GM19463 (cell line): ENCODE data around the gene KCNQ1.

ENCODE experiments used
- ATAC-seq: cut with Tn5 transposase; IDR thresholded peaks from one replicate; pipeline ENCODE4 v1.9.1; 2021; ENCODE audit warnings: mild to moderate bottlenecking, moderate library complexity; ENCODE audit not compliant: unreplicated experiment

The KCNQ1 gene

DNA sequence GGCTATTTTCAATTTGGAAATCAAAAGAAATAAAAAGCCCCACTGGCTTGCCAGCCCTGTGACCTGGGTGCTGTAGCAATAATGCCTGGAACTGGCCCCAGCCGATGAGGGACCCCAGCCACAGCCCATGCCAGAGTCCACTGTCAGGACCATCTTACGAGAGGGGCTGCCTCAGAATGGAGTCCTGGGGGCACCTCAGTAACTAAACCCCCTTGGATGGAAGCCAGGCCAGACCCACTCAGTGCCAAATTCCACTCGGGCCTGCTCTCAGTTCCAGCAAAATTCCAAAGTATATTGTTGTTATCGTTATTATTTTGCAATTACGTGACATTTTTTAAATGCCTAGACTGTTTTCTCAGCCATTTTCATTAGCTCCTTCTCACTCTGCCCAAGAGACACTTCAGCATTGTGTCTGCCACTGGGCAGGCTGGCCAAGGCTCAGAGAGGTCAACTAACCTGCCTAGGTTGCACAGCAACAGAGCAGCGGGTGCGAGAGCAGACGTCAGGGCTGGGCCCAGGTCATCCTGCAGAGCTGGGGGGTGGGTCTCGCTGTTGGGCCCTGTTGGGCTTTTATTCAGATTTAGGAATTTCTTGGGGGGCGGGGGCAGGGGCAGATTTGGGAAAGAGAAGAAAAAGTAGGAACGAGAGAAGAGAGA lies 421.2 kb downstream of the KCNQ1 start:
- ATAC-seq = no peak

DNA sequence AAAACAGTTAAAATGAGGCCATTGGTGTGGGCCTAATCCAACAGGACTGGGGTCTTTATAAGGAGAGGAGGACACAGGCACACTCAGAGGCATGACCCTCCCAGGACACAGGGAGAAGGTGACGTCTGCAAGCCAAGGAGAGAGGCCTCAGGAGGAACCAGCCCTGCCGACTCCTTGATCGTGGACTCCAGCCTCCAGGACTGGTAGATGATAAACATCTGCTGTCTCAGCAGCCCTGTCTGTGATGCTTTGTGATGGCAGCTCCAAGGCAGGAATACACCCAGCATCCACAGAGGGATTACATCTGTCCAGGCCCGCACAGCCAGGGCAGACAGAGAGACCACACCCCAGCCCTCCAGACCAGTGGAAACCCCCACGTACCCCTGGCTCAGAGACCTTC lies 422.3 kb downstream of the KCNQ1 start:
- ATAC-seq = no peak

- ATAC-seq = no peak
These were observed 423.1 kb downstream of the KCNQ1 start for GRCh38 chr11:2867722-2868505.

DNA sequence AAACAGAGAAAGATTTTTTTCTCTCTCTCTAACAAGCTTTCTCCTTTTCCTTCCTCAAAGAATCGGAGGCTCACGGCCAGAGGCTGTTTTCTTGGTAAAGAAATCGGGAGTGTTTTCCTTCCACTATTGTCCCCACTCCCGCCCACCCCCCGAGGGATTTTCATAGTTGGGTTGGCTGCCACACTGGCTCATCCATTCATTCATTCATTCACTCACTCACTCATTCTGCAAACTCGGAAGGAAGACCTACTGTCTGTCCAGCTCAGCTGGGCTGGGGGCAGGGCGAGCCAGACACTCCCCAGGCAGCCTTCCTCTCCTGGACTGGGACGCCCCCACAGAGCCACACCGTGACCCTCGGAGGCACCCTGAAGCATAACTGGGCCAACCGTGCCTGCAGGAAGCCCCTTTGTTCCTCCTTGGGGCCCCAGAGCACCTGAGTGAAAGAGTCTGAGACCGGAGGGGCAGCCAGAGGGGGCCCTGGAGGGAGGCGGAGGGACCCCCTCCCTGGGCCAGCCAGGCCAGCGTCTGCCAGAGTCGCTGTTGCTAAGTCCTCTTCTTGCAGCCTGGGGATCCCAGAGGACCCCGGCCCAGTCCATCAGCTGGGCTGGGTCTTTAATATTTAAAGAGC lies 423.8 kb downstream of the KCNQ1 start:
- no peak for ATAC-seq

GRCh38 chr11:2869134-2869526 lies 424.3 kb downstream of the KCNQ1 start:
- ATAC-seq = no peak

DNA sequence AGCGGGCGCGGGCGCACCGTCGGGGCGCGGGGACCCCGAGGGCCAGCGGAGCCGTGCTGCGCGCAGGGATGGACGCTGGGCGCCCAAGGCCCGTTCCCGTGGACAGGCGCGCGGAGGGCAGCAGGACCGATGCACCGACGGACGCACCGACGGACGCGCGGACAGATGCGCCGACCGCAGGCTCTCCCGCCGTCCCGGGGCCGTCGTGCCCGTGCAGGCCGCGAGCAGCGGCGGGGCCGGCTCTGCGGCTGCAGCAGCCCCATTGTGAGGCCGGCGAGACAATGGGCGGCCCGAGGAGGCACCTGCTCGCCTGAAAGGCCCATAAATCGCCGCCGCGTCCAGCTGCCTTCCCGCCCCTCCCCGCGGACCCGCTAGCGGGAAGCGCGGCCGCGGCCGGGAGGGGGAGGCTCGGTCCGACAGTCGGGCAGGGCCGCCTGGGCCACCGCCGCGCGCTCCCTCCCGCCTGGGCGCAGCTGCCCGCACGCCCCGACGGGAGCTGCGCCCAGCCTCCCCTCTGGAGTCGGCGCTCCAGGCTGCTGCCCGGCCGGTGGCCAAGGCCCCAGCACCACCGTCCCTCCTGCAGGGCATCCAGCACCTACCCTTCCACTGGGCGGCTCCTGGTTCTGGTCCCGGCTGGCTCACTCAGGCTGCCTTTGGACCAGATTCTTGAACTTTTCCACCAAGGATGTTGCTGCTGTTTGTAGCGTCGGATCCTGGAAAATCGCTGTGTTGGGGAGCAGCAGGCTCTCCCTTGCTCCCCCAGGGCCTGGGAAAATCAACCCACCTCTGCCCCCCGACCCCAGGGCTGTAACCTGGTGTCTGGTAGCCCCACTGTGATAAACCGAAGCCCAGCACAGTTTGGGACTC lies 425.0 kb downstream of the KCNQ1 start:
- no peak for ATAC-seq

DNA sequence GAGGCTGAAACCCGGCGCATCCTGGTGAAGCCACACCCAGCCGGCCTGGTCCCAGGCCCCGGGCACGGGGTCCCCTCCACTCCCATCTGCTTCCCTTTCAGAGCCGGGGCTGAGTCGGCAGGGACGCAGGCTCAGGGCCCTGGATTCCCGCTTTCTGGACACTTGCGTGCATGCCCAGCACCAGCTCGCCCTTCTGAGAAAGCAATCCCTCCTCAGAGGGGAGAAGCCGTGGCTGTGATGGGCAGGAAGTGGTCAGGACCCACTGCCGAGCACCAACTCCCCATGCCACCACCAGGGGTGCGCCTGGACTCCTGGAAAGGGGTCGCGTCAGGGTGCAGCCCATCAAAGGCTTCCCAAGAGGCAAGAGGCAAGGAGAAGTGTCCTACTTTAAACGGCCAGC lies 425.7 kb downstream of the KCNQ1 start:
- ATAC-seq = no peak

DNA sequence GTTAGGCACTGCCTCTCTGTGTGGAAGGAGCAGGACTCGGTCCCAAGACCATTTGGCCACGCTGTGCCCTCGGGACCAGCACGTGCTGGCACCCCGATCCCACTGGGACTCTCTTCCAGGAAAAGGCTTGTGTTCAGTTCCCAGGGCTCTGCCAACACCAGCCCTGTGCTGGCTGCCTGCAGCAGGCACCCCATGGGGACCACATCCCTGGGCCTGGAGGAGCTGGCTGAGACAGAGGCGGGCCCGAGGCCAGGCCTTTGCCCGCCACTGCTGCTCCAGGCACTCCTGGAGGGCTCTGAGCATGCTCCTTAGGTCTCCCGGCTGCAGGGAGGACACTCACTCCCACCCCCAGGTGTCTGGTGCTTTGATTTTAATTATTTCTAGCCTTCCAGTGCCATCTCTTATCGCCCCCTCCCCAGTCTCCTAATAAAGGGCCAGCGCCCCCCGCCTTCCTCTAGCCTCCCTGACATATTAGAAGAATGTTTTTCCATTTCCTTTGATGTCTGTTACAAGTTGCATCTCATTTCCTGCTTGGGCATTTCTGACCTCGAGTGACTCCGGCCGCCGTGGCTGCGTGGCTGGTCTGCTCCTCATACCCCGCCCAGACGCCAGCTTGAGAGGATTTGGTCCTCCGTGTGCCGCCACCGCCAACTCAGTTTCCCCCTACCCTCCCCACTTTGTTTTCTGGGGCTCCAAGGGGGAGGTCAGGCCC lies 426.3 kb downstream of the KCNQ1 start:
- no peak for ATAC-seq

DNA sequence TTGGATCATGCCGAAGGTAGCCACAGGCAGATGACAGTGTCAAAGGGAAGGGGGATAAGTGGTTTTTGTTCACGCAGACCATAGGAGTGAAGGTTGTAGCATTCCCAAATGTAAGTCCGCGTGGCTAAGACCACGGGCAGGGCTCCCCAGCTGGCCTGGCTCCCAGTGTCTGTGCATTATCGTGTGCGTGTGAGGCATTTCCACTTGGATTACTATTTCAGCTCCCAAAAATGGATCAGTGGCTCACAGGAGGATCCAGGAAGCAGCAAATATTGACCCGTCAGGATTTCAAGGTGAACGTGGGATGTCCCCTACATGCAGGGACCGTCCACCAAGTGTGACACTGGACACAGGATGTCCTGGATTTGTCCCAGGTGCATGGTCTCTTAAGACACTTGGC lies 430.2 kb downstream of the KCNQ1 start:
- ATAC-seq = no peak

GRCh38 chr11:2877474-2877873 lies 432.7 kb downstream of the KCNQ1 start:
- no peak for ATAC-seq

- ATAC-seq = no peak
These were observed 434.0 kb downstream of the KCNQ1 start for GRCh38 chr11:2878782-2879181.

- no peak for ATAC-seq
These were observed 435.8 kb downstream of the KCNQ1 start for GRCh38 chr11:2880646-2881045.

DNA sequence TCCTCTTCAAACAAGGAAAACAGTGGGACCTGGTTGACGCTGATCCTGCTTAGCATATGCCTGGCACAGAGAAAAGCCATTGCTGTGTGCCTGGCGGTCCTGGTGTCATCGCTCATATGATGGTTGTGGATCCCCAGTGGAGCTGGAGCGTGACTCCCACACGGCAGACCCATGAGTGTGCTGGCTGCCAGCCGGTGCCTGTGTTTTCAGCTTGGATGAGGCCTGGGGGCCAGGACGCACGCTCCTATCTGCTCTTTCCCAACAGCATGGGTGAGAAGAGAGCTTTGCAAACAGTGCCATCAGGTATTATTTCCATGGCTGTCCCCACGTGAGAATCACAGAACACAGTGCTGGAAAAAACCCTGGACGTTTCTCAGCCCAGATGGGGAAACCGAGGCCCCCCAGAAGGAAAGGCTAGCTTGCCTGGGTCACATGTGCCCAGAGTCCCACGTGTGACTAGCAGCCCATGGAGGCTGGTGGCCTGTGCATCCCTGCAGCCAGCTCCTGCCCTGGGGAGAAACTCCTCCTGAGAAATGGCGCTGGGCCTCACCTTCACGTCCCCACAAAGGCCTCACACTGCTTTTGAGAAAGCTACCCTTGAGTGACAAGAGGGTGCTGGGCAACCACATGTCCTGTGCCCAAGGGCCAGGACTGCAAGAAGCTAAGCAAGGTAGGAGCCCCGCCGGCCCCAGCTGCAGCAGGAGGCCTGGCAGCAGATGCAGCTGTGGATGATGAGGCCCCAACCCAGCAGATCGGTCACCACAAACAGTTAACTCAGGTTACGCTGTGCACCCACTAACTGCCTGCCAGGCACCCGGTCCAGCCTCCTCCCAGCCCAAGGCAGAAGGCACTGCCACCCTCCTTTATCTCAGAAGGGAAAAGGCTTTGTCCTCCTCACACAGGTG lies 436.5 kb downstream of the KCNQ1 start:
- no peak for ATAC-seq

GRCh38 chr11:2881981-2882375 lies 437.2 kb downstream of the KCNQ1 start:
- ATAC-seq = no peak

DNA sequence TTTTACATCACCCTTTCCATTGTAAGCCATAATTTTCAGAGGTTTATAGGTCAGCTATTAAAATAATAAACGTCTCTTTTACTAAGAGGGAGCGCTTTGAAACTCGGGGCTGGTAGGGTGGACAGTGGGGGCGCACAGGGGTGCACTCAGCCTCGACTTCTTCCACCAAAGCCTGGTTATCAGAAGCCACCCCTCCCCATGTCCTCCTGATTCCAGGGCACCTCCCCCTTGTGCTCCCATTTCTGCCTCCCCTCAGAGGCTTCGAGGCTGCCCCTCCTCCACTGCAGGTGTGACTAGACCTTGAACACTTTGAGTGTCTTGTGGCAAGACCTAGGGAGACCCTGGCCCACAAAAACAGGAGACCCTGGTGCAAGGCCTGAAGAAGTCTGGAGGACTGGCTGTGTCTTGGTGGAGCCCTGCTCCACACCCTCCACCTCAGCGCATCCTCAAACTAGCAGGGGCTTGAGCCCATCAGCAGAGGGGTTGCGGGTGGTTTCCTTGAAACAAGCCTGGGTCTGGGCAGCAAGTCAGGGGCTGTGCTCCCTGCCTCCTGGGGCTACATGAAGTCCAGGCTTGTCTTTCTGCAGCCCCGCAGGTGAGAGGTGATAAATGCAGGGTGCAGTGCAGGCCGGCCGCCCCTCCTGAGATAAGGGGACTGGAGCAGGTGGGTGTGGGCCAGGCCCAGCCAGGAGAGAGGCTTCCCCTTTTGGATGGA lies 437.7 kb downstream of the KCNQ1 start:
- ATAC-seq = no peak

GRCh38 chr11:2883640-2883978 lies 438.8 kb downstream of the KCNQ1 start:
- no peak for ATAC-seq

GRCh38 chr11:2883979-2884815 lies 439.4 kb downstream of the KCNQ1 start:
- no peak for ATAC-seq

GRCh38 chr11:2885017-2885677 lies 440.3 kb downstream of the KCNQ1 start:
- no peak for ATAC-seq
